ENCODE results near the gene EYA3.

Gene EYA3

GRCh38 chr1:27945020-27945419 lies 143.4 kb downstream of the EYA3 start:
- no peak for TF ChIP-seq ISL1 (CRISPR knock-in tag; IDR thresholded peaks at IDR 0.05)
- no peak for ATAC-seq

DNA sequence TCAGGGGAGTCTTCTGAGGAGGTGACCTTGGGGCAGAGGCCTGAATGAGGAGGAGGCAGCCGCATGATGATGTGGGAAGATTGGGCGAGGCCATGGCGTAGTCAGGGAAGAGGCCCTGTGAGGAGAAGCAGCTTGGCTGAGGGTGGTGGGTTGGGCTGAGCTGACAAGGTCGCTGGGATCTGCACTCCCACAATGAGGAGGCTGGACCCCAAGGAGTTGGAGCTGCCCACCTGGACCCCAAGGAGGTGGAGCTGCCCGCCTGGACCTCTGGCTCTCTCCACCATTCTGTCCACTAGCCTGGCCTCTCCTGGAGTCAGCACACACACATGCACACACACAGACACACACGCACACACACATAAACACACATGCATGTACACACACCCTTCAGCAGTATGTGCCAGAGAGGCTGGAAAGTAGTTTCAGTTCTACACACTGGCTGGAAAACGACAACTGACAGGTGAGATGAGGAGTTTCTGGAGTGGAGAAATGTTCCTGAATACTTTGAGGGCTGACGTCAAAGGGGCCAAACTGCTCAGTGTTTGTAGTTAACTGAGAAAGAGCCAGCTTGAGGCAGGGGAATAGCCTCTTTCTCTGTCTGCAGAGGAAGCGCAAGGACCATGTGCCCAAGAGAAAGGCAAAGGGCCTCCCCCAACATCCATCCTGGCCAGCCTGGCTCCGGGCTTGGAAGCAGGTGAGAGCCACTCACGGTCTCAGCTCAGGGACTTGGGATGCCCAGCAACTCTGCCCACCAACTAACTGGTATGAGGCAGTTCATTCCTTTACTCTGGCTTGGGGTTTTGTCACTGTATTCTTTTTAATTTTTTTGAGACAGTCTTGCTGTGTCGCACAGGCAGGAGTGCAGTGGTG lies 146.5 kb downstream of the EYA3 start:
- no peak for ATAC-seq
- TF ChIP-seq ZNF70 (CRISPR knock-in tag; IDR thresholded peaks at IDR 0.05) = no peak
- no peak for TF ChIP-seq TOX (CRISPR knock-in tag; IDR thresholded peaks at IDR 0.05; ENCODE audit: borderline replicate concordance)
- TF ChIP-seq CSDC2 (CRISPR knock-in tag; IDR thresholded peaks at IDR 0.05) = no peak
- TF ChIP-seq TCF4 (CRISPR knock-in tag; IDR thresholded peaks at IDR 0.05; ENCODE audit: borderline replicate concordance) = no peak
- TF ChIP-seq, protein P1, sequence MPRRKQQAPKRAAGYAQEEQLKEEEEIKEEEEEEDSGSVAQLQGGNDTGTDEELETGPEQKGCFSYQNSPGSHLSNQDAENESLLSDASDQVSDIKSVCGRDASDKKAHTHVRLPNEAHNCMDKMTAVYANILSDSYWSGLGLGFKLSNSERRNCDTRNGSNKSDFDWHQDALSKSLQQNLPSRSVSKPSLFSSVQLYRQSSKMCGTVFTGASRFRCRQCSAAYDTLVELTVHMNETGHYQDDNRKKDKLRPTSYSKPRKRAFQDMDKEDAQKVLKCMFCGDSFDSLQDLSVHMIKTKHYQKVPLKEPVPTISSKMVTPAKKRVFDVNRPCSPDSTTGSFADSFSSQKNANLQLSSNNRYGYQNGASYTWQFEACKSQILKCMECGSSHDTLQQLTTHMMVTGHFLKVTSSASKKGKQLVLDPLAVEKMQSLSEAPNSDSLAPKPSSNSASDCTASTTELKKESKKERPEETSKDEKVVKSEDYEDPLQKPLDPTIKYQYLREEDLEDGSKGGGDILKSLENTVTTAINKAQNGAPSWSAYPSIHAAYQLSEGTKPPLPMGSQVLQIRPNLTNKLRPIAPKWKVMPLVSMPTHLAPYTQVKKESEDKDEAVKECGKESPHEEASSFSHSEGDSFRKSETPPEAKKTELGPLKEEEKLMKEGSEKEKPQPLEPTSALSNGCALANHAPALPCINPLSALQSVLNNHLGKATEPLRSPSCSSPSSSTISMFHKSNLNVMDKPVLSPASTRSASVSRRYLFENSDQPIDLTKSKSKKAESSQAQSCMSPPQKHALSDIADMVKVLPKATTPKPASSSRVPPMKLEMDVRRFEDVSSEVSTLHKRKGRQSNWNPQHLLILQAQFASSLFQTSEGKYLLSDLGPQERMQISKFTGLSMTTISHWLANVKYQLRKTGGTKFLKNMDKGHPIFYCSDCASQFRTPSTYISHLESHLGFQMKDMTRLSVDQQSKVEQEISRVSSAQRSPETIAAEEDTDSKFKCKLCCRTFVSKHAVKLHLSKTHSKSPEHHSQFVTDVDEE (CRISPR knock-in tag; IDR thresholded peaks at IDR 0.05) = no peak
- no peak for TF ChIP-seq ZC3H10 (CRISPR knock-in tag; IDR thresholded peaks at IDR 0.05)
- TF ChIP-seq POU6F1 (CRISPR knock-in tag; IDR thresholded peaks at IDR 0.05; ENCODE audit: borderline replicate concordance, low read depth) = no peak
- TF ChIP-seq ARNTL (CRISPR knock-in tag; IDR thresholded peaks at IDR 0.05; ENCODE audit: borderline replicate concordance, low read depth) = no peak
- TF ChIP-seq ESRRG (CRISPR knock-in tag; IDR thresholded peaks at IDR 0.05) = no peak
- no peak for TF ChIP-seq ZNF8 (CRISPR knock-in tag; IDR thresholded peaks at IDR 0.05)
- TF ChIP-seq SNAI2 (CRISPR knock-in tag; IDR thresholded peaks at IDR 0.05) = no peak
- TF ChIP-seq, protein P2, sequence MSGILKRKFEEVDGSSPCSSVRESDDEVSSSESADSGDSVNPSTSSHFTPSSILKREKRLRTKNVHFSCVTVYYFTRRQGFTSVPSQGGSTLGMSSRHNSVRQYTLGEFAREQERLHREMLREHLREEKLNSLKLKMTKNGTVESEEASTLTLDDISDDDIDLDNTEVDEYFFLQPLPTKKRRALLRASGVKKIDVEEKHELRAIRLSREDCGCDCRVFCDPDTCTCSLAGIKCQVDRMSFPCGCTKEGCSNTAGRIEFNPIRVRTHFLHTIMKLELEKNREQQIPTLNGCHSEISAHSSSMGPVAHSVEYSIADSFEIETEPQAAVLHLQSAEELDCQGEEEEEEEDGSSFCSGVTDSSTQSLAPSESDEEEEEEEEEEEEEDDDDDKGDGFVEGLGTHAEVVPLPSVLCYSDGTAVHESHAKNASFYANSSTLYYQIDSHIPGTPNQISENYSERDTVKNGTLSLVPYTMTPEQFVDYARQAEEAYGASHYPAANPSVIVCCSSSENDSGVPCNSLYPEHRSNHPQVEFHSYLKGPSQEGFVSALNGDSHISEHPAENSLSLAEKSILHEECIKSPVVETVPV (CRISPR knock-in tag; IDR thresholded peaks at IDR 0.05) = no peak
- TF ChIP-seq ZFP30 (CRISPR knock-in tag; IDR thresholded peaks at IDR 0.05) = no peak
- no peak for TF ChIP-seq ZFP3 (CRISPR knock-in tag; IDR thresholded peaks at IDR 0.05)
- no peak for TF ChIP-seq GLIS3 (CRISPR knock-in tag; IDR thresholded peaks at IDR 0.05)
- TF ChIP-seq CREB5 (CRISPR knock-in tag; IDR thresholded peaks at IDR 0.05; ENCODE audit: low read depth) = no peak
- no peak for TF ChIP-seq ISL1 (CRISPR knock-in tag; IDR thresholded peaks at IDR 0.05)
- no peak for TF ChIP-seq RARB (CRISPR knock-in tag; IDR thresholded peaks at IDR 0.05)

GRCh38 chr1:27940870-27941560 lies 147.4 kb downstream of the EYA3 start:
- ATAC-seq = no peak
- TF ChIP-seq BACH2 (CRISPR knock-in tag; IDR thresholded peaks at IDR 0.05; ENCODE audit: borderline replicate concordance) (no peak), RARB (CRISPR knock-in tag; IDR thresholded peaks at IDR 0.05) (no peak), ZFP30 (CRISPR knock-in tag; IDR thresholded peaks at IDR 0.05) (no peak), ZNF70 (CRISPR knock-in tag; IDR thresholded peaks at IDR 0.05) (no peak), GLIS3 (CRISPR knock-in tag; IDR thresholded peaks at IDR 0.05) (no peak), CSDC2 (CRISPR knock-in tag; IDR thresholded peaks at IDR 0.05) (no peak), OSR1 (CRISPR knock-in tag; IDR thresholded peaks at IDR 0.05) (no peak)
- TF ChIP-seq, protein P3, sequence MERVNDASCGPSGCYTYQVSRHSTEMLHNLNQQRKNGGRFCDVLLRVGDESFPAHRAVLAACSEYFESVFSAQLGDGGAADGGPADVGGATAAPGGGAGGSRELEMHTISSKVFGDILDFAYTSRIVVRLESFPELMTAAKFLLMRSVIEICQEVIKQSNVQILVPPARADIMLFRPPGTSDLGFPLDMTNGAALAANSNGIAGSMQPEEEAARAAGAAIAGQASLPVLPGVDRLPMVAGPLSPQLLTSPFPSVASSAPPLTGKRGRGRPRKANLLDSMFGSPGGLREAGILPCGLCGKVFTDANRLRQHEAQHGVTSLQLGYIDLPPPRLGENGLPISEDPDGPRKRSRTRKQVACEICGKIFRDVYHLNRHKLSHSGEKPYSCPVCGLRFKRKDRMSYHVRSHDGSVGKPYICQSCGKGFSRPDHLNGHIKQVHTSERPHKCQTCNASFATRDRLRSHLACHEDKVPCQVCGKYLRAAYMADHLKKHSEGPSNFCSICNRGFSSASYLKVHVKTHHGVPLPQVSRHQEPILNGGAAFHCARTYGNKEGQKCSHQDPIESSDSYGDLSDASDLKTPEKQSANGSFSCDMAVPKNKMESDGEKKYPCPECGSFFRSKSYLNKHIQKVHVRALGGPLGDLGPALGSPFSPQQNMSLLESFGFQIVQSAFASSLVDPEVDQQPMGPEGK (CRISPR knock-in tag; IDR thresholded peaks at IDR 0.05; ENCODE audit: borderline replicate concordance) = no peak

All from SK-N-SH treated with all-trans-retinoic acid at 6 μM for 48 hours (cell line).